PFSK-1 (cell line): ENCODE data around the gene DNTTIP2.

Source experiments
- FOXP2 ChIP-seq: optimal IDR thresholded peaks from 2 replicates; pipeline ENCODE3; 2011; ENCODE audit warnings: borderline replicate concordance, control low read depth, inconsistent platforms; ENCODE audit not compliant: insufficient read depth; ENCODE audit errors: extremely low read length, extremely low read depth
- POLR2AphosphoS5 ChIP-seq: IDR thresholded peaks from 2 replicates; pipeline ENCODE4 v1.6.1; 2012; ENCODE audit warnings: low read depth, mild to moderate bottlenecking, control low read depth, low read length, moderate library complexity
- REST ChIP-seq, 2 experiments: IDR thresholded peaks; 2 replicates each; pipeline versions ENCODE4 v1.6.1 to v1.8.0; 2011 to 2012; ENCODE audit warnings: low read depth in 2 of 2, low read length in 2 of 2, control low read depth in 1 of 2, inconsistent platforms in 1 of 2, mild to moderate bottlenecking in 1 of 2, moderate library complexity in 1 of 2; ENCODE audit not compliant: insufficient read depth in 1 of 2
- SIN3A ChIP-seq: IDR thresholded peaks from 2 replicates; pipeline ENCODE4 v1.6.1; 2012; ENCODE audit warnings: mild to moderate bottlenecking, low read length, moderate library complexity, borderline replicate concordance; ENCODE audit not compliant: insufficient read depth
- TAF1 ChIP-seq: IDR thresholded peaks from 2 replicates; pipeline ENCODE4 v1.6.1; 2012; ENCODE audit warnings: low read length, control low read depth, borderline replicate concordance; ENCODE audit not compliant: insufficient read depth

DNTTIP2 gene

GRCh38 chr1:93822730-93823425, 56.1 kb downstream of the DNTTIP2 start:
- TF ChIP-seq POLR2AphosphoS5 (no peak), FOXP2 (no peak), REST (IDR thresholded peaks at IDR 0.05; ENCODE audit: insufficient read depth in 1 of 2, low read depth in 2 of 2, low read length in 2 of 2) (no peak), TAF1 (no peak), SIN3A (no peak)

- TF ChIP-seq POLR2AphosphoS5 (no peak), TAF1 (no peak), REST (IDR thresholded peaks at IDR 0.05; ENCODE audit: insufficient read depth in 1 of 2, low read depth in 2 of 2, low read length in 2 of 2) (no peak), FOXP2 (no peak), SIN3A (no peak)
Observed at GRCh38 chr1:93821423-93822144, 57.4 kb downstream of the DNTTIP2 start.

- TF ChIP-seq FOXP2 (no peak), POLR2AphosphoS5 (no peak), TAF1 (no peak), SIN3A (no peak), REST (IDR thresholded peaks at IDR 0.05; ENCODE audit: insufficient read depth in 1 of 2, low read depth in 2 of 2, low read length in 2 of 2) (no peak)
Observed at GRCh38 chr1:93820554-93821422, 58.2 kb downstream of the DNTTIP2 start.

GRCh38 chr1:93818570-93818959, 60.4 kb downstream of the DNTTIP2 start:
- no peak for TF ChIP-seq FOXP2
- no peak for TF ChIP-seq SIN3A

GRCh38 chr1:93817819-93818569, 61.0 kb downstream of the DNTTIP2 start:
- no peak for TF ChIP-seq REST (IDR thresholded peaks at IDR 0.05; ENCODE audit: insufficient read depth in 1 of 2, low read depth in 2 of 2, low read length in 2 of 2)
- no peak for TF ChIP-seq FOXP2
- TF ChIP-seq POLR2AphosphoS5, result no peak
- no peak for TF ChIP-seq TAF1
- TF ChIP-seq SIN3A, result no peak
